Kidney capillary endothelial cell (primary cell): Measurements from ENCODE around the gene ARHGAP23.

ENCODE experiments used
- DNase-seq: peaks from one replicate; pipeline ENCODE4 v3.0.0-alpha.2; 2018; ENCODE audit warnings: low spot score

ARHGAP23 gene

GRCh38 chr17:38549285-38549684 is 121.0 kb downstream of the ARHGAP23 start:
- no peak for DNase-seq

GRCh38 chr17:38550661-38551060 is 122.4 kb downstream of the ARHGAP23 start:
- DNase-seq = no peak

DNA sequence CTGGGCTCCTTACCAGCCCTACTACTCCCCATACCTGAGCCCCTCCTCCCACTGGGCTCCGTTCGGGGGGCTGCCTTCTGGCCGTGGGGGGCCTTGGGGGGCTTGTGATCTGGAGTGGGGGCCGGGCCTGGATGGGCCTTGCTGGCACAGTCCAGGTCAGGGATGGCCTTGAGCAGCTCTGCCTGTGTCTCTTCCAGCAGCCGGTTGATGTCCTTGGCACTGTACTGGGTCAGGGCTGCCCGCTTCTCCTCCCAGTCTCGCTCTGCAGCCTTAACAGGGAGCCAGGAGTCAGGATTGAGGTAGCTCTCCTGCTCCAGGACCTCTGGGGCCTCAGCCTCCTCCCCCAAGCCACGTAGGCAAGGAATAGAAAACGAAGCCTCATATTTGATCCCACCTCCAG is 122.9 kb downstream of the ARHGAP23 start:
- no peak for DNase-seq

DNA sequence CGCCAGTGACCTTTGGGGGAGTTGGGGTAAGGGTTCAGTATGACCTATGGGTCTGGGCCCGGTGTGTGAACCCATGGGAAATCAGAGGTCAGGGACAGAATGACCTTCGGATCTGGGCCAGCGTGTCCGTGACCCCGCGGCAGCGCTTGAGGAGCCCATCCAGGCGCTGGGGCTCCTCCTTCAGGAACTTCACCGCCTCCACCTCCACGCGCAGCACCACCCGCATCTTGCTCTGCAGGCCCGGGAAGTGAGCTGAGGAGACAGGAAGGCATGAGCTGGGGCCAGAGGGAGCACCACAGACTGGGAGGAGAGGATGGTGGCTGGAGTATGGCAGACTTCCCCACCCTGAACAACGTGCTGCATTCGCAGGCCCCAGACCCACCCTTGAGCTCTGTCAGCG is 124.1 kb downstream of the ARHGAP23 start:
- no peak for DNase-seq

DNA sequence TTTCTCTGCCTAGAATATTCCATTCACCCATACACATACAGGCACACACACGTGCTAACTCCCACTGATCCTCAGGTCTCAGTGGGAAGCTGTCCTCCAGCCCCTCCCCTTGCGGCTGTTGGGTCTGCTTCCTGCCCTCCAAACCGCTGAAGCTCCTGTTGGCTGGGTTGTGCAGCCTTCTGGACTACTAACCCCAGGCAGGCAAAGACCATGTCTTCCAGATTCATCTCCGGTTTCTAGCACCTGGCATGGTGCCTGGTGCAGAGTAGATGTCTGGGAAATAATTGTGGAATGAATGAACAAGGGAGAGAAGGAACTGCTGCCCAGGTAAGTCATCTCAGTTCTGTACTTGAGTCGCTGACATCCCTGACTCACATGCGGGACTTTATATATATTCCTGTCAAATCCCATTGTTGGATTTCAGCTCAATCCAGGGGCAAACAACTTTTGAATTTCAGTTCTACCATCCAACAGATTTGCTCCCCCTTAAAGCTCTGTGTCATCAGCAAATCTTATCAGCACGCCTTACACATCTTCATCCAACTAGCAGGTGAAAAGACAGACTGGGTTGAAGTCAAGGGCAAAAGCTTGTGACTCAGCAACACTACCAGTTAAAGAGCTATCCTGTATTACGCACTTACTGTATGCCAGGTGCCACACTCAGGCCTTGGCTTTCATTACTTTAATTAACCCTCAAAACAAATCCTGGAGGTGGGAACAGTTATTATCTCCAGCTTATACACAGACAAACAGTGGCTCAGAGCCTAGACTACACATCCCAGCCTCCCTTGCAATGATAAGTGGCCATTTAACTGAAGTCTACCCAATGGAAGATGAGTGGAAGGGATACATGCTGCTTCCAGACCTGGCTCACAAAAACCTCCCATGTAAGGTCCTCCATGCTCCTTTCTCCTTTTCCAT is 126.4 kb downstream of the ARHGAP23 start:
- no peak for DNase-seq

DNA sequence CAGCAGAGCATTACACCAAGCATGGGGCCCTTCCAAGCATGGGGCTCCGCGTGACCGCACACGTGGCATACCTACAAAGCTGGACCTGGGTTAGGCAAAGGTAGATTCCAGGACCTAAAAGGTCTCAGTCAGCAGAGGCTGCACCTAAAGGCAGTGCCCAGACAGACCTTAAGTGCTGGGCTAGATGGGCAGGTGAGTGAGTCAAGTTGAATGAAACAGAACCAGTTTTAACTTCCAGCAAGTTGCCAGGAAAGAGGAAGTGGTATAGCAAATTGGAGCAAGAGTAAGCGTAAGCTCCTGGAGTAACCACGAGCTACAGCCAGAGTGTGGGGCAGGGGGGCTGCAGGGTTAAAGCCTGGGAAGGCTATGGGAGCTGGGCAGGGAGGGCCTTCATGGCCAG is 128.0 kb downstream of the ARHGAP23 start:
- no peak for DNase-seq

DNA sequence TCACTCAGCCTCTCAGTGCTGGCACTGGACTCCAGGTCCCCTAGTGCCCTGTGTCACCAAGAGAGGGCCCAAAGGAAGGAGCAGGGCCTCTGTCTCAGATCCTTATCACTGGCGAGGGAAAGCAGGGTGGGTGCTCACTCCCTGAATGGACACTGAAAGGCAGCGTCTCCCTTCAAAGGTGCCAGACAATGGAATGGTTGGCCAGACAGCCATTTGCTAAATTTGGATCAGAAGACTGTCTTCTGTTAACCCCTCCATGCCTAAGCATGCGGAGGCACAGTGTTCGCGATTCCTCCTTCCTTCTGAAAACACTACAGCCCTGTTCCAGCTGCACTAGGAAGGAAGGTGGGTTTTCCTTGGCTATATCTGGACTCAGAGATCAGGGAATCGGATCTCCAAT is 129.1 kb downstream of the ARHGAP23 start:
- no peak for DNase-seq

GRCh38 chr17:38557836-38558727 is 129.8 kb downstream of the ARHGAP23 start:
- peak; percentile 74 for DNase-seq

- DNase-seq = no peak
Observed at GRCh38 chr17:38558728-38559050, 130.4 kb downstream of the ARHGAP23 start.

DNA sequence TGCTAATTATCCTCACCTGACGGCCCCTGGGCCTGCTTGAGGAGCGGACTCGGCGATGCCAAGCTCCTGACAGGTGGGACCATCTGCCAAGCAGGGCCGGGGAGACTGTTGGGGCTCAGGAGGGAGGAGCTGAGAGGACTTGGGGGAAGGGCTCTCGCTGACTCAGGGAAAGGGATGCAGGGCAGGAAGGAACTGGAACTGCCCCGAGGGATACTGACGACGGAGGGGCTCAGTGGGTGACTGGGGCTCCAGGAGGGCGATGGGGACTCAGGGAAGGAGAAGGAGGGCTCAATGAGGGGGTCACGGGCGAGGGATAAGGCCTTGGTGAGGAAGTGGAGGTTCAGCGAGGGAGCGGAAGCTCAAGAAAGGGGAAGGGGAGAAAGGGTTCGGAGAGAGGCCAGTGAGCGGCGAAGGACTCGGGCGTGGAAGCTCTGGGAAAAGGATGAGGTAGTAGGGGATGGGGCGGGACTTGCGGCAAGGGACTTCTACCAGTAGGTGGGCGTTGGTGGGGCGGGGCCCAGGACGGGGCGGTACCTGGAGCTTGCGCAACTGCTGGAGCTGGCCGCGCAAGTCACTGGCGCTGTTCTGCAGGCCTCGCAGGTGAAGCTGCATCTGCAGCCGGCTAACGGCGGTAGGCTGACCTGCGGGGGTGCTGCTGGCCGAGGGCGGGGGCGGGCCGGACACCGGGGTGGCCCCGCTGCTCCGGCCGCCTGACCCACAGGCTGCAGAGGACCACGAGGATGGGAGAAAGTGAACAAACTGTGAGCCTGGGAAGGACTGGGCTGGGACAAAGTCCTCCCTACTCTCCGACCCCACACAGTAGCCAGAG is 131.0 kb downstream of the ARHGAP23 start:
- DNase-seq = no peak

DNA sequence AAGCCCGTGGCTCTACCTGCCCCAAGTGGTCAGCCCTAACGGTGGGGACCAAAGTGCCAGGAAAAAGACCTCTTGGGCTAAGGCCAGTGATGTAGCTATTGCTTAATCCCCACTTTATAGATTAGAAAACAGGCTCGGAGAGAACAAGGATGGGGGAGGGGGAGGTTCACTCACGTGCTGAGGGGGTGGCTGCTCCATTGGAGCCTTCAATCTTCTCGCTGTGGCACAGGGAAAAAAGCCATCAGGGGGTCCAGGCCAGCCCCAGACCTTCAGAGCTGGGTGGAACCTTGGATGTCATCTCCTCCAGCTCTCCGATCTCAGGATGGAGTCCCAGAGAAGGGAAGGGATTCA is 131.6 kb downstream of the ARHGAP23 start:
- no peak for DNase-seq

- DNase-seq = no peak
Observed at GRCh38 chr17:38560503-38561318, 132.4 kb downstream of the ARHGAP23 start.

GRCh38 chr17:38561416-38562214 is 133.4 kb downstream of the ARHGAP23 start:
- no peak for DNase-seq
